SK-N-MC (cell line): ENCODE measurements around the gene ABO.
"Not testable (repeated sequence)": the region's sequence is repeated elsewhere in the genome, so short reads cannot be mapped to it uniquely, and the experiment has no call there.

Experiments
- EZH2 ChIP-seq: fragments of 200-600 bp; sonication (generic); IDR thresholded peaks from one replicate; pipeline ENCODE4 v1.6.1; 2017; ENCODE audit warnings: antibody characterized with exemption
- FOXP2 ChIP-seq: optimal IDR thresholded peaks from 2 replicates; pipeline ENCODE3; 2011; ENCODE audit warnings: mild to moderate bottlenecking, moderate library complexity; ENCODE audit not compliant: insufficient read depth; ENCODE audit errors: extremely low read length, control extremely low read depth
- POLR2AphosphoS5 ChIP-seq: IDR thresholded peaks from 2 replicates; pipeline ENCODE4 v1.6.1; 2012; ENCODE audit warnings: mild to moderate bottlenecking, low read depth, low read length, borderline replicate concordance

DNA sequence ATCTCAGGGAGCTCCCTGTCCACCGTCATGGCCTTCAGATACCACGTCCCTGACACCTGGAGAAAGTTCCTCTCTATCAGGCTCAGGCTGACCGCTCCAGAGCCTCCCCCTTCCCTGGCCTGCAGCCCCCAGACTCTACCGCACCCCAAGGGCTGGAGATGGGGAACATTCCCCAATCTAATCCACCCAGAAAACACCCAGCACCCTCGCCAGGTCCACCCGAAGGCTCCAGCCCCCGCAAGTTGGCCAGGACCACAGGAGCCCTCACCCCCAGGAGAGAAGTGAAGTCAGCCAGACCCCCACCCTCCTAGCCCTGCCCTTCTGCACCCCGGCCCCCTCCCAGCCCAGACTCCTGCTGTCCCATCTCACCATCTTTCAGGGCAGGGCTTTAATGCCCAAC, 47.0 kb downstream of the ABO start:
- not testable (repeated sequence) for TF ChIP-seq EZH2, FOXP2, POLR2AphosphoS5
